HG02571 (cell line): ENCODE measurements around the gene DCAF11.

Experiments
- ATAC-seq: cut with Tn5 transposase; IDR thresholded peaks from one replicate; pipeline ENCODE4 v1.9.1; 2021; ENCODE audit warnings: mild to moderate bottlenecking, moderate library complexity; ENCODE audit not compliant: unreplicated experiment

The DCAF11 gene

GRCh38 chr14:24116128-24116814 is 1.7 kb downstream of the DCAF11 start:
- ATAC-seq = no peak

- ATAC-seq = no peak
These were observed 2.6 kb downstream of the DCAF11 start for GRCh38 chr14:24117179-24117578.

GRCh38 chr14:24119691-24120090 is 5.1 kb downstream of the DCAF11 start:
- ATAC-seq = no peak

GRCh38 chr14:24121210-24121609 is 6.6 kb downstream of the DCAF11 start:
- no peak for ATAC-seq

GRCh38 chr14:24122416-24122815 is 7.8 kb downstream of the DCAF11 start:
- no peak for ATAC-seq

GRCh38 chr14:24122898-24123297 is 8.3 kb downstream of the DCAF11 start:
- ATAC-seq = no peak

- ATAC-seq = no peak
These were observed 9.1 kb downstream of the DCAF11 start for GRCh38 chr14:24123424-24124417.

GRCh38 chr14:24126939-24127338 is 12.4 kb downstream of the DCAF11 start:
- ATAC-seq = no peak

GRCh38 chr14:24127673-24128072 is 13.1 kb downstream of the DCAF11 start:
- ATAC-seq = no peak

GRCh38 chr14:24129410-24129998 is 14.9 kb downstream of the DCAF11 start:
- ATAC-seq = no peak

- ATAC-seq = no peak
These were observed 15.8 kb downstream of the DCAF11 start, which contains the start of gene FITM1 for GRCh38 chr14:24130380-24130716. Gene FITM1, plus strand, starts transcription at chr14:24130659. Its CDS starts 905 bp downstream, at chr14:24131564.

GRCh38 chr14:24130717-24131548 is 16.4 kb downstream of the DCAF11 start:
- no peak for ATAC-seq

GRCh38 chr14:24131549-24131966 is 17.0 kb downstream of the DCAF11 start:
- no peak for ATAC-seq

GRCh38 chr14:24132061-24132685 is 17.6 kb downstream of the DCAF11 start:
- no peak for ATAC-seq

GRCh38 chr14:24132976-24133375 is 18.4 kb downstream of the DCAF11 start:
- no peak for ATAC-seq

GRCh38 chr14:24133735-24134134 is 19.2 kb downstream of the DCAF11 start:
- ATAC-seq = no peak

GRCh38 chr14:24135584-24135833 is 20.9 kb downstream of the DCAF11 start:
- peak; percentile 9 for ATAC-seq

- peak; percentile 79 for ATAC-seq
These were observed 21.5 kb downstream of the DCAF11 start, which contains the start of gene PSME1 for GRCh38 chr14:24135834-24136683. Gene PSME1, plus strand, starts transcription at chr14:24136194. Its CDS starts 69 bp downstream, at chr14:24136263.
